ENCODE measurements around the gene HEXD.
"Not testable (repeated sequence)": the region's sequence is repeated elsewhere in the genome, so short reads cannot be mapped to it uniquely, and the experiment has no call there.

HEXD gene

DNA sequence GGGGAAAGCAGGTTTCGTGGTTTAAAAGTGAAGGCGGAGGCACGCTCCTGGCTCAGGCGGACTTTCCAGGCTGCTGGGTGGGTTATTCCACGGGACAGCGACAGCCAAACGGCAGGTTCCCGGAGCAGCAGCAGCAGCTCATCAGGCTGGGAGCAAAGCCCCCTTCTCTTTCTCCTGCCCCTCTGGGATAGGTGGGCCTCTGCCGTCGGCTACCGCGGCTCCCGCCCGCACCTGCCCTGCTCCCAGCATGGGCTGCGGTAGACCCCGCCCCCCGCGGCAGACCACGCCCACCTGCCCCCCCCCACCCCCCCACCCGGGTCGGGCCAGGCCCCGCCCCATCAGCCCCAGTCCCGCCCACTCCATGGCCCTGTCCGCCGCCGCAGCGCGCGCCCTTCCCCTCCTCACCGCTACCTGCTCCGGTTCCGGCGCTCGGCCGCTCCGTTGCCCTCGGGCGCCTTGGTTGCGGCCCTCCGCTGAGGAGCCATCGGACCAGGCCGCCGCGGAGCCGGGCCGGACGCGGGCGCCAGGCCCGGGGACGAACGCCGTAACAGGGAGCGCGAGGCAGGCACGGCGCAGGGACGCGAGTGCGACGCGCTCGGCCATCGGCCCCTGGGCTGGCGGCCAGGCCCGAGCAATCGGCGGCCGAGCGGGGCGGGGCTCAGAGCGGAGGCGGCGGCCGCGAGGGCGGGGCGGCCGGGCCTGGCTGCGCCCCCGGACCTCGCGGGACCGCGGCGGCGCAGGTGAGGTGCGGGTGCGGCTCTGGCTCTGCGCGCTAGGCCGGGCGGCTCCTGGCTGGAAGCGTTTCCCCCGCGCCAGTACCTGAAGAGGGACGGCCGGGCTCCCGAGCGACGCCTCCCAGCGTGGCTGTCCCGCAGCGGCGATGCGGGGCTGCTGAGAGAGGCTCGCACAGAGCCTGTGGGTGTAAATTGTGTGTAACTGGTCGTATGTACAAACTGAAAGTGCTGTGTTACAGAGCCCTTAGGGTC, at the start of gene HEXD, which contains the start of gene OGFOD3:
TSS of gene HEXD (plus strand) at position 347 of the 986 bp plus-strand sequence. CDS start 1,453 bp downstream, outside the sequence.
TSS of gene OGFOD3 (minus strand) at position 586 of the 986 bp plus-strand sequence. CDS start at position 485, 101 bp downstream.
- H3K27ac ChIP-seq = peak within 1 kb of the TSS; percentile 78 to 92
- peak; percentile 86 for DNase-seq (ENCODE audit: low spot score)
- TF ChIP-seq, protein P1, sequence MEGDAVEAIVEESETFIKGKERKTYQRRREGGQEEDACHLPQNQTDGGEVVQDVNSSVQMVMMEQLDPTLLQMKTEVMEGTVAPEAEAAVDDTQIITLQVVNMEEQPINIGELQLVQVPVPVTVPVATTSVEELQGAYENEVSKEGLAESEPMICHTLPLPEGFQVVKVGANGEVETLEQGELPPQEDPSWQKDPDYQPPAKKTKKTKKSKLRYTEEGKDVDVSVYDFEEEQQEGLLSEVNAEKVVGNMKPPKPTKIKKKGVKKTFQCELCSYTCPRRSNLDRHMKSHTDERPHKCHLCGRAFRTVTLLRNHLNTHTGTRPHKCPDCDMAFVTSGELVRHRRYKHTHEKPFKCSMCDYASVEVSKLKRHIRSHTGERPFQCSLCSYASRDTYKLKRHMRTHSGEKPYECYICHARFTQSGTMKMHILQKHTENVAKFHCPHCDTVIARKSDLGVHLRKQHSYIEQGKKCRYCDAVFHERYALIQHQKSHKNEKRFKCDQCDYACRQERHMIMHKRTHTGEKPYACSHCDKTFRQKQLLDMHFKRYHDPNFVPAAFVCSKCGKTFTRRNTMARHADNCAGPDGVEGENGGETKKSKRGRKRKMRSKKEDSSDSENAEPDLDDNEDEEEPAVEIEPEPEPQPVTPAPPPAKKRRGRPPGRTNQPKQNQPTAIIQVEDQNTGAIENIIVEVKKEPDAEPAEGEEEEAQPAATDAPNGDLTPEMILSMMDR (IDR thresholded peaks at IDR 0.05) = no peak
- H3K4me3 ChIP-seq = peak within 1 kb of the TSS; percentile 84

DNA sequence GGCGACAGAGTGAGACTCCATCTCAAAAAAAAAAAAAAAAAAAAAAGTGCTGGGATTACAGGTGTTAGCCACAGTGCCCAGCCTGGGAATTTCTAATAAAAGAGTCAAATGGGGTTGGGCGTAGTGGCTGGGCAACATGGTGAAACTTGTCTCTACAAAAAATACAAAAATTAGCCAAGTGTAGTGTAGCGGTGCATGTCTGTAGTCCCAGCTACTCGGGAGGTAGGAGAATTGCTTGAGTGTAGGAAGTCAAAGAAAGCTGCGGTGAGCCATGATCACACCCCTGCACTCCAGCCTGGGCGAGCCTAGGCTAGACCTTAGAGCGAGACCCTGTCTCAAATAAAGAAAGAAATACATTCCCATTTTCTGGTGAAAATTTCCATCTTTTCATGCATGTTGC, 48.9 kb upstream of the HEXD start:
- Histone ChIP-seq H3K4me3 (no peak overlapping the region), H3K27ac (no peak overlapping the region)
- TF ChIP-seq, protein P1 (IDR thresholded peaks at IDR 0.05) = no peak
- no peak for DNase-seq (ENCODE audit: low spot score)

DNA sequence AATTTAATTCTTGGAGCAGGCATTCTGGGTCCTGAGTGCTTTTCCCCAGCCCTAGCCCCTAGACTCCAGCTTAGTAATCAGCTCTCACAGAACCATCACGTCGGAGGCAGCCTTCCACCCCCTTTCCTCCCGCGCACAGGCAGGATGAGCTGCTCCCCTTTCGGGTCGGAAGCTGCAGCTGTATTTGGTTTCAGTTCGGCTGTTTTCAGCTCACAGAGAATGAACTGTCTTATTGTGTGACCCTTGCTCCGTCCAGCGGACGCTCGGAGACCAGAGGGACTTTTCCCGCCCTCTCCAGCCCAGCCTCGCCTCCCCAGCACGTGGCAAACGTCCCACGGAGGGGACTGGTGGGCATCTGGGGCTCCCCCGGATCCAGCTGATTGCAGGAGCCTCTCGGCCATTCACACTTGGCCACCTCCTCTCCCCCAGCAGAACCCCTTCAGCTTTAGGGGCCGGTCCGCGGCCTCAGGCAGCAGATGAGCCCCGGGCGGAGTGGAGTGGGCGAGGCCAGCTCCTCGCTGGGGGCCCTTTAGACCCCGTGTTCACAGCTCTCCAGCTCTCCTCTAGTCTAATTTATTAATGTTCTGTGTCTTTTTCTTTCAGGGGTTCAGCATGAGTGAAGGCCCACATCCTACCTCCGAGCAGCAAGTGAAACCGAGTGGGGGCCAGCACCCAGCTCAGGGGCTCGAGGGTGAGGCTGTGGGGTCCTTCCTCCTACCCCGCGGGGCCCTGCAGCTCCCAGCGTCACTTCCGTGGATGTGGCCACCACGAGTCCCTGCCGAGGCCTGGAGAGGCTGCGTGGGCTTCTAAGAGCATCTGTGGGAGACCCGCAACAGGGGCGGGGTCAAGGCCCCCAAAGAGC, 47.4 kb upstream of the HEXD start:
- no peak for DNase-seq (ENCODE audit: low spot score)
- peak overlapping the region; percentile 64 for H3K4me3 ChIP-seq
- H3K27ac ChIP-seq = no peak overlapping the region
- TF ChIP-seq, protein P1 (IDR thresholded peaks at IDR 0.05) = no peak

DNA sequence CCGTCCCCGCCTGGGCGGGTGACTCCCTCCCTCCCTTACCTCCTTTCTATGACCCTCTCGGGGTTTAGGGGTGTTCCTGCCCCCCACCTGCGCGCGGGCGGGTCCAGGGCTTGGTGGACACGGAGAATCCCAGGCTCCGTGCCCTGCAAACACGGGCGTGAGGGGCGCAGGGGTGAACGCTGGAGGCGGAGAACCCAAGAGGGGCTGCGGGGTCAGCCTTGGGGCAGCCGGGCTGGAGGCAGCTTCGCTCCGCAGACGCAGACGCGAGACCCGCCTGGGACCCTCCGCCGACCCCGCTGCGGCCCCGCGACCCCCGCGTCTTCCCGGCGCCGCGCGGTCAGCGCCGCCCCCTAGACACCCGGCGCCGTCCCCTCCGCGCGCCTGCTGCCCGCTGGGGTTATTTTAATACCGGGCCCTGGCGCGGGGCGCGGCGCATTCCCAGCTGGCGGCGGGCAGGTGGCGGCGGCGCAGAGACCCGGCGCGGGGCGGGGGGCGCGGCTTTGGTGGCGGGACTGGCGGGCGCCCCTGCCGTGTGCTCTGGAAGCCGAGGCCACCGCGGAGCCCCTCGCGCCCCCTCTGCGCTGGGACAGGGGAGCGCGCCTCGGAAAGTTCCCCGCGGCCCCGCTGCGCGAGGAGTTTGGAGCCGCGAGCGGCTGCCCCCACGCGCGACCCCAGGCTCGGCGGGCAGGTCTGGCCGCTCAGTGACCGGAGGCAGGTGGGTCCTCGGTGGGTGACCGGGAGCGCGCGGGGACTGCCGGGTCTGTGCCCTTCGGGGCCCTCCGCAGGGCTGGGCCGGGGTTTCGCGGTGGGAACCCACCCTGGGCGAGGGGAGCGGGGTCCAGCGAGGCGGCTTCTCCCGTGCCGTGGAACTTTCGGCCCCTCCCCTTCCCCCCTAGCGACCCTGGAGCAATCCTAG, 46.6 kb upstream of the HEXD start, which contains the start of gene UTS2R:
TSS of gene UTS2R (plus strand) at position 433 of the 916 bp plus-strand sequence. CDS start 2,560 bp downstream, outside the sequence.
- no peak for DNase-seq (ENCODE audit: low spot score)
- H3K4me3 ChIP-seq = peak within 1 kb of the TSS; percentile 64
- TF ChIP-seq, protein P1 (IDR thresholded peaks at IDR 0.05) = no peak
- H3K27ac ChIP-seq = no peak within 1 kb of the TSS

DNA sequence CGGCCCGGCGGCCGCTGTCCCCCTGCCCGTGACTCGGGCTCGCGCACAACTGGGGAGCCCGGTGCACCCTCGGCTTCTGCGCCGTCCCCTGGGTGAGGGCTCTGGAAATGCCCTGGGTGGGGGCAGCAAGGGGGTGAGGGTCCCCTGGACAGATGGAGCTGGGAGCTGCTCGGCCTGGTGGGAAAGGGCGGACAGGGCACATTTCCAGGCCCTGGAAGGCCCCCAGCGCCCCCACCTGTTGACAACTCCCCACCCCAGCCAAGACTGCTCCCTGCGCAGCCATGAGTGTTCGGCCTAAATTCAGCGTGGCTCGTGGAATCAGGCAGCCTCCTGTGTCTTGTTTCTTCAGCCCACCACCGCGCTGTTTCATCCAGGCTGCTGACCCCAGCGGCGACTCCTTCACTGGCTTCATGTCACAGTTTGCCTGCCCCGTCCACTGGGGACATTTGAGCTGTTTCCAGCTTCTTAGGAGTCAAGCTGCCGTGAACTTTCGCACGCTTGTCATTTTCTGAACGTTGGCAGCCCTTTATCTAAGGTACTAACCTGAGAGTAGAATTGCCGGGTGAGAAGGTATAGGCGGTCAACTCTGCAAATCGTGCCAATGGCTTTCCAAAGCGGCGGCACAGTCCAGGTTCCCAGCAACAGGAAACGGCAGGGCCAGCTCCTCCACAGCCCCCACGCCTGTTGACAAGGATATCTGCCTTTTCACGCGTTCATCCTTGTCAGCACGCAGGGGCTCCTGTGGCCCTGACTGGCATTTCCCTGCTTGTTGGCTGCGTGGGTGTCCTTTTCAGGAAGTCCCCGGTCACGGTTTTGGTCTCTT, 45.7 kb upstream of the HEXD start:
- no peak for DNase-seq (ENCODE audit: low spot score)
- Histone ChIP-seq H3K27ac (no peak overlapping the region), H3K4me3 (peak overlapping the region; percentile 64)
- TF ChIP-seq, protein P1 (IDR thresholded peaks at IDR 0.05) = no peak

DNA sequence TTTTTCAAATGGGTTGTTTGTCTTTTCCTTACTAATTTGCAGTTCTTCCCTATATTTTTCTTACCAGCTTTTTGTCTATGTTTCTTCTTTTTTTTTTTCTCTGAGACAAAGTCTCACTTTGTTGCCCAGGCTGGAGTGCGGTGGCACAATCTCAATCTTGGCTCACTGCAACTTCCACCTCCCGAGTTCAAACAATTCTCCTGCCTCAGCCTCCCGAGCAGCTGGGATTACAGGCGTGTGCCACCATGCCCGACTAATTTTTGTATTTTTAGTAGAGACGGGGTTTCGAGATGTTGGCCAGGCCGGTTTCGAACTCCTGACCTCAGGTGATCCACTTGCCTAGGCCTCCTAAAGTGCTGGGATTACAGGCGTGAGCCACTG, 45.1 kb upstream of the HEXD start:
- H3K4me3 ChIP-seq; H3K27ac ChIP-seq; DNase-seq (ENCODE audit: low spot score): not testable (repeated sequence)

Data from coronary artery (tissue), 2 donors.